LoVo (cell line): Measurements from ENCODE around the gene ZC3H14.

Experiments used
- DNase-seq: peaks from one replicate; pipeline ENCODE4 v3.0.0-alpha.2; 2016; ENCODE audit warnings: low spot score

ZC3H14 gene

DNA sequence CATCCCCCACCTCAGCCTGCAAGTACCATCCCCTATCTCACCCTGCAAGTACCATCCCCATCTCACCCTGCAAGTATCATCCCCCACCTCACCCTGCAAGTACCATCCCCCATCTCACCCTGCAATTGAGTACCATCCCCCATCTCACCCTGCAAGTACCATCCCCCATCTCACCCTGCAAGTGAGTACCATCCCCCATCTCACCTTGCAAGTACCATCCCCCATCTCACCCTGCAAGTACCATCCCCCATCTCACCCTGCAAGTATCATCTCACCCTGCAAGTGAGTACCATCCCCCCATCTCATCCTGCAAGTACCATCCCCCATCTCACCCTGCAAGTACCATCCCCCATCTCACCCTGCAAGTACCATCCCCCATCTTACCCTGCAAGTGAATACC, 45.0 kb downstream of the ZC3H14 start:
- DNase-seq: no peak

DNA sequence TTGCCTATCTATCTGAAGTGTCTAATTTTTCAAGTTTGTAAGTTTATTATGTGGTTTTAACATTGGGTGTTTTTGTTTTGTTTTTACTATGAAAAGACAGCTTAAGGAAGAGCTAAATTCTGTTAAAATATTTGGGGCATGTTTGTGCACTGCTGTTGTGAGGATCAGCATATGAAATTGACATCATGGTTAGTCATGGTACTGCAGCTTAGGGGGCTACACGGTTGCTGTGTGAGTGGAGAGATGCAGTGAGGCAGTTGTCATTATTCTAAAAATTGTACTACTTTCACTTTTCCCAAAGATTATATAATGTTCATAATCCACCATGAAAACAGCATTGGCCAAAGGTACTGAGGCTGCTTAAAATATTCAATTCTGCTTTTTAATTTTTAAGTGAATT, 49.0 kb downstream of the ZC3H14 start:
- no peak for DNase-seq

DNA sequence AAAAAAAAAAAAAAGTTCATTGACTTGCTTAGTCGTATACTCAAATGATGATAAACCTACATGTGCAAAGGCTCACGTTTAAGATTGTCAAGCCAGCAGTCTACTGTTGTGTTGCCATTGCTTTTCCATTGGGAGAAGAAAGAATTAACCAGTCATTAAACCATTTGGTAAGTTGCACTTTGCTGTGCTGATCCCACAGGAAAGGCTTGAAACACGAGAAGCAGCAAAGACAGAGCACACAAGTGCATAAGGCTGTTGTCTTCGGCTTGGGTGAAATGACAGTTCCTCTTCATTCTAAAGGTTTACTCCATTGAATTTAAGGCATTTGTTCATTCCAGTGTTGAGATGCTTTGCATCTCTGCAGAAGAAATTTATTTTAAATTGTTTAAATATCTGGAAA, 50.1 kb downstream of the ZC3H14 start:
- no peak for DNase-seq

DNA sequence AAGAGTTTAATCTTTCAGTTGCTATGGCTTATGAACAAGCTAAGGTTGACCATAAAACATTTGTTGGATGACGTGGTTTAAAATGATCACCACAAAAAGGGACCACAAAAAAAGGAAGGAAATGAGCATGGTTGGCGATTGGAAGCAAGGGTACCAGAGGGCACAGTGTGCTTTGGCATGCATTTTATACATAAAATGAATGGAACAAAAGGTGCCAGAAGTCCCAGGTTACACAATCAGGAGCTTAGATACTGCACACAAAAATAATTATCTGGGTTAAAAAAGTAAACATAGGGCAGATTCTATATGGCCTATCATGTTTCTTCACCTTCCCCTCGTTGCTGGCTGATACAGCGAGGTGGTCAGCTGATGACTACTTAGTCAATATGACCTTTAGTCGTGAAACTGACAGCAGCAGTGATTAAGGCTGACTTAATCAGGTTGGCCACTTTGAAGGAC, 50.7 kb downstream of the ZC3H14 start:
- DNase-seq: no peak

GRCh38 chr14:88614218-88614907, 51.5 kb downstream of the ZC3H14 start:
- no peak for DNase-seq

DNA sequence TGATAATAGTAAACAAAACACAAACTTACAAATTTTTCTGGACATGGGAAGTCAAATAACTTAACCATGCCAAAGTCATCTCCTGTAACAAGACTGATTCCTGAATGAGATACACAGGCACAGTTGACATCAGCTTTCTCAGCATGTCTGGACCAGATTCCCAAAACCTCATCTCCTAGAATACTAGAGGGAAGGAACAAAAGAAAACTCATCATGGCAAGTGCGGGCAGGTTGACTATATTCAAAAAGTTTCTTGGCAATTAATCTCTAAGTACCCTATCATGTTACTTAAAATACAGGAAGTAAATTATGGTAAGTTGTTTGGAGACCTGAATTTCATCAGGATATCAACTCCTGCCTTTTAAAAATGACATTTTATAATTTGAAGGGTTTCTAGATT, 53.9 kb downstream of the ZC3H14 start:
- no peak for DNase-seq

DNA sequence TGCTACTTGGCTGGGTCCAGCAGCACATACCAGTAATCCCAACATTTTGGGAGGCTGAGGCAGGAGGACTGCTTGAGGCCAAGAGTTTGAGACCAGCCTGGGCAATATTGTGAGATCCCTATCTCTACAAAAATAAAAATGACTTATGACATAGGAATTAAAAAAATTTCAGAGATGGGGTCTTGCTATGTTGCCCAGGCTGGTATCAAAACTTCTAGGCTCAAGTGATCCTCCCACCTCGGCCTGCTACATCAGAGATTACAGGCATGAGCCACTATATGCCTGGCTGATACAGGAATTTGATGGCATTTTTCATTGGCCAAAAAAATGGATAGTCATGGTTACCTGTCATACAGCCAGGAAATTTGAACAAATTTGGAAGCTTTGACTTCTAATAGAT, 54.6 kb downstream of the ZC3H14 start:
- no peak for DNase-seq

- DNase-seq: no peak
These were observed 55.6 kb downstream of the ZC3H14 start for GRCh38 chr14:88618476-88618875.

DNA sequence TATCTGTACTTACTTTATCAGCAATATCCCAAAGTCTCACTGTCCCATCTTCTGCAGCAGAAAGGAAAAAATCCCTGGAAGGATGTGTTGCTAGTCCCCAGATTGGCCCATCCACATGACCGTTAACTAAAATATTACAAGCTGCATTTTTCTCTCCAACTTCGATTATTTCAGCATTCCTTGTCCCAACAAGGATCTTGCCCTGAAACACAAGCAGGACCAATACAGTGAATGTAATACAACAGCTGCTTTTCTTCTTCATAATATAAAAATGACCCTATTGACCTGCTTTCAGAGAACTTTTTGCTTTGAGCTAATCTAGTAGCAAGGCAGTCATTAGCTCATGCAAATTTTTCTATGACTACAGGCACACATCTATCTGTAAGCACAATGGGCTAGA, 58.3 kb downstream of the ZC3H14 start:
- no peak for DNase-seq

- DNase-seq: no peak
These were observed 62.8 kb downstream of the ZC3H14 start for GRCh38 chr14:88625671-88626070.

DNA sequence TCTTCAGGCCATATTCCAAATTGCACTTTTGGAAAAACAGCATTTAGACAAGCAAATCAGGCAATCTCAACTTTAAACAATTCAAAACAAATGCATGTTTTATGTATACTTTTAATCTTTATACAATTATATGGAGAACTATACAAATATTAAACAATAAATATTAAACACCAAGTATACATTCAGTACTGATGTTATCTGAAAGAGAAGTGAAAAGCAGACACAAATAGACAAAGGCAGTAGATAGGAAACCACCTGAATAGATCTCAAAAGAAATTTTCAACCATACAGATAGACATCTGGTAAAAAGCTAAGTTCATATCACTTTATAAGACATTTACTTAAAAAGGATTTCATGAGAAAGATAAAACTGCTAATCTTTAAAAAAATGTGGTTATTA, 65.2 kb downstream of the ZC3H14 start:
- no peak for DNase-seq

DNA sequence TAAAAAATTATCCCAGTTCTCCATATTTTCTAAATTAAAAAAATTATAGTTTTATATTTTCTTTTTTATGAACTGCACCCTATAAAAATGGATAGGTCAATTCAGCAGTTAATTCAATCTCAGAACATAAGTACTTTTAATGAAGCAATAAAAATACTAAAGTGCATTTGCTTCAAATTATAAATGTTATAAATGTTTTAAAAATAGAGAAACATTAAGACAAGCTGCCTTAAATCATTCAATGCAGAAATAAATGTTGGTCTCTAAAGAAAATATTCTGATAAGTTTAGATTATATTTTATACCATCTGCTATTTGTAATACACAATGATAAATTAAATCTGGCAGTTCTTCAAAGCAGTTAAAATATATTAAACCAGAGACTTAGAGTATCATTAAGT, 65.6 kb downstream of the ZC3H14 start:
- DNase-seq: no peak

- DNase-seq: no peak
These were observed 67.7 kb downstream of the ZC3H14 start for GRCh38 chr14:88630565-88630964.

- no peak for DNase-seq
These were observed 68.3 kb downstream of the ZC3H14 start for GRCh38 chr14:88631091-88631490.

DNA sequence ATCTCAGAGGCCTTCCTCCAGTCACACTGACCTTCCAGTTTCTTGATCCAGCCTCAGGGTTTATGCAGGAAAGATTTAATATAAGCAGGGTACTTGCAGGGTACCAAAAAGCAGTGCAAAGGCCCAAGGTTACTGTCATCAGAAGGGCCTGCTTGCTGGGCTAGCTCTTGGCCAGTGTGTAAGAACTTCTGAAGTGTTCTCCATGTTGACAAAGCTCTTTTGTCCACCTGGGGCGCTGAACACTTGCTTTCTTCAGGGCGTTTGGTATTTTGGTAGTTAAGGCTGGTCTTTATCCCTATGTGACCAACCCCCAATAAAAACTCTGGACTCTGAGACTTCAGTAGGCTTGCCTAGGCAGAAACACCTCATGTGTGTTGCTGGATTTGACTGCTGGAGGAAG, 69.7 kb downstream of the ZC3H14 start:
- no peak for DNase-seq

- DNase-seq: no peak
These were observed 76.4 kb downstream of the ZC3H14 start for GRCh38 chr14:88639221-88639620.

GRCh38 chr14:88660056-88660455, 97.2 kb downstream of the ZC3H14 start:
- no peak for DNase-seq

DNA sequence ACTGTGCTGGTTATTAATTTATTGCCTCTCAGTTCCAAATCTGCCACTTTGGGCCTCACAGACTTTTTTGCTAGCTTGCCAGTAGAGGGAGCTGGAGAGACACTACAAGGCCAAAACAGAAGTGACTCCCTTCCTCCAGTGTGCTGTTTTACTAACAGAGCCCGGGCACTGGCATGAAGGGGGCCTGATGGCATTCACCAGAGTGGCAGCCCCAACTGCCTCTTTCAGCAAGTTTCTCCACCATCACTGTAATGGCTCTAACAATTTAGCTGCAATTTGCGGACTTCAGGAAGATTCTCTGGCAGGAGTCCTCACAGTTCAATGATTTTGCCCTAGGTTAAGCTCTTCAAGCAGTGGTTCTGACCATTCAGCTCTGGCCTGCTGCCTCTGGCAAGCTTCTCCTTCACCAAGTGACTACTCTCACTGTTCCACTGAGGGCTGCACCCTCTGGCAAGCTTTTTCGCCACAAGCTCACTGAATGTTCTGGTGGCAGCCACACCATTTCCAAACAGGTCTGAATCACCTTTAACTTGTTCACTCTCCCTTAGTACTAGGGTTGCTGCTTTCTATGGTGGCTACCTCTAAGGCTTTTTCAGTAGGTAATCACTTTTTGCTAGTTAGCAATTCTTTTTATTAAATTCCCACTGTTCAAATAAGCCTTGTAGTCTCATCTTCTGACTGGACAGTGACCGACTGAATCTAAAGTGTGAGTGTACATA, 104.9 kb downstream of the ZC3H14 start:
- peak; percentile 73 for DNase-seq

- DNase-seq: no peak
These were observed 105.7 kb downstream of the ZC3H14 start for GRCh38 chr14:88668448-88669116.

DNA sequence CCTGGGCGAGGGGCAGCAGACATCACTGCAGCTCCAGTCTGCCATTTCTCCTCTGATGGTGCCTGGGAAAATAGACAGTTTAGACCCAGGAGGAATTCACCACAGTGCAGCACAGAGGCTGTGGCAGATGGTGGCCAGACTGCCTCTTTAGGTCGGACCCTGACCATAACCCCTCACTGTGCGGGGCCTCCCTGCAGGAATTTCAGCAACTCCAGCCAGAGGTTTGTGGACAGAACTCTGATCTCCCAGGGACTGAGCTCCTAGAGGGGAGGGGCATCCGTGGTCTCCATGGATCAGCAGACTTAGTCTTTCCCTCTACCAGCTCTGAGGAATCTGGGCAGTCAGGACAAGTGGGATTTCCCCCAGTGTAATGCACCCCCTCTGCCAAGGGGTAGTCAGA, 106.5 kb downstream of the ZC3H14 start:
- no peak for DNase-seq
